ENCODE data around the gene USP43.

GRCh38 chr17:9728005-9728404 lies 82.7 kb downstream of the USP43 start:
- TF ChIP-seq POLR2A (IDR thresholded peaks at IDR 0.05; ENCODE audit: low read depth, low read length): no peak
- TF ChIP-seq ZBTB33 (IDR thresholded peaks at IDR 0.05): no peak
- TF ChIP-seq, protein P1, sequence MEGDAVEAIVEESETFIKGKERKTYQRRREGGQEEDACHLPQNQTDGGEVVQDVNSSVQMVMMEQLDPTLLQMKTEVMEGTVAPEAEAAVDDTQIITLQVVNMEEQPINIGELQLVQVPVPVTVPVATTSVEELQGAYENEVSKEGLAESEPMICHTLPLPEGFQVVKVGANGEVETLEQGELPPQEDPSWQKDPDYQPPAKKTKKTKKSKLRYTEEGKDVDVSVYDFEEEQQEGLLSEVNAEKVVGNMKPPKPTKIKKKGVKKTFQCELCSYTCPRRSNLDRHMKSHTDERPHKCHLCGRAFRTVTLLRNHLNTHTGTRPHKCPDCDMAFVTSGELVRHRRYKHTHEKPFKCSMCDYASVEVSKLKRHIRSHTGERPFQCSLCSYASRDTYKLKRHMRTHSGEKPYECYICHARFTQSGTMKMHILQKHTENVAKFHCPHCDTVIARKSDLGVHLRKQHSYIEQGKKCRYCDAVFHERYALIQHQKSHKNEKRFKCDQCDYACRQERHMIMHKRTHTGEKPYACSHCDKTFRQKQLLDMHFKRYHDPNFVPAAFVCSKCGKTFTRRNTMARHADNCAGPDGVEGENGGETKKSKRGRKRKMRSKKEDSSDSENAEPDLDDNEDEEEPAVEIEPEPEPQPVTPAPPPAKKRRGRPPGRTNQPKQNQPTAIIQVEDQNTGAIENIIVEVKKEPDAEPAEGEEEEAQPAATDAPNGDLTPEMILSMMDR (IDR thresholded peaks at IDR 0.05 in 2 of 3, conservative IDR thresholded peaks at IDR 0.05 in 1 of 3; ENCODE audit: control insufficient read depth in 2 of 3, extremely low read depth in 1 of 3, insufficient read depth in 1 of 3, low read depth in 3 of 3, low read length in 3 of 3): no peak
- TF ChIP-seq EZH2 (IDR thresholded peaks at IDR 0.05; ENCODE audit: borderline replicate concordance, control insufficient read depth, low read depth, low read length): no peak
- no peak for TF ChIP-seq TAF1 (IDR thresholded peaks at IDR 0.05; ENCODE audit: borderline replicate concordance, low read depth, low read length)
- no peak for TF ChIP-seq POLR2AphosphoS5 (IDR thresholded peaks at IDR 0.05; ENCODE audit: low read length)
- TF ChIP-seq FOXM1 (IDR thresholded peaks at IDR 0.05; ENCODE audit: low read depth, low read length): no peak
- TF ChIP-seq MAX (IDR thresholded peaks at IDR 0.05; ENCODE audit: low read depth, low read length): no peak
